ENCODE measurements around the gene COL28A1. TPM values are rescaled to one million over a fixed set of nuclear protein-coding genes. Genes with fewer than 3 reads are reported as not detected.

COL28A1 gene
- total RNA-seq, 1 experiment from 2014 or later: 0.81 TPM

DNA sequence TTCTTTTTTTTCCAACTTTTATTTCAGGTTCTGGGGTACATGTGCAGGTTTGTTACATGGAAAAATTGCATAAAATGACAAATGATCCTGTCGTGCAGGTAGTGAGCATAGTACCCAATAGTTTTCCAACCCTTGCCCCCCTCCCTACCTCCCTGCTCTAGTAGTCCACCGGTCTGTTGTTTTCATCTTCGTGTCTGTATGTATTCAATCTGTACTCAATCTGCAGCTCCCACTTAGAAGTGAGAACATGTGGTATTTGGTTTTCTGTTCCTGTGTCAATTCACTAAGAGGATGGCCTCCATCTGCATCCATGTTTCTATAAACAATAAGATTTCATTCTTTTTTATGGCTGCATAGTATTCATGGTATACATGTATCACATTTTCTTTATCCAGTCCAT is 202.1 kb downstream of the COL28A1 start:
- DNase-seq (ENCODE audit: low spot score) (no peak), ATAC-seq (no peak)
- CTCF ChIA-PET: no interaction called here
- H3K27me3 Mint-ChIP-seq (ENCODE audit: low read depth): no peaks in the 10 kb centered on the region
- no peaks in the 10 kb centered on the region for H3K36me3 Mint-ChIP-seq
- H3K4me1 Mint-ChIP-seq: peaks cover 11% of the 10 kb centered on the region
- H3K27ac Mint-ChIP-seq: no peak overlapping the region
- TF ChIP-seq, protein P1, sequence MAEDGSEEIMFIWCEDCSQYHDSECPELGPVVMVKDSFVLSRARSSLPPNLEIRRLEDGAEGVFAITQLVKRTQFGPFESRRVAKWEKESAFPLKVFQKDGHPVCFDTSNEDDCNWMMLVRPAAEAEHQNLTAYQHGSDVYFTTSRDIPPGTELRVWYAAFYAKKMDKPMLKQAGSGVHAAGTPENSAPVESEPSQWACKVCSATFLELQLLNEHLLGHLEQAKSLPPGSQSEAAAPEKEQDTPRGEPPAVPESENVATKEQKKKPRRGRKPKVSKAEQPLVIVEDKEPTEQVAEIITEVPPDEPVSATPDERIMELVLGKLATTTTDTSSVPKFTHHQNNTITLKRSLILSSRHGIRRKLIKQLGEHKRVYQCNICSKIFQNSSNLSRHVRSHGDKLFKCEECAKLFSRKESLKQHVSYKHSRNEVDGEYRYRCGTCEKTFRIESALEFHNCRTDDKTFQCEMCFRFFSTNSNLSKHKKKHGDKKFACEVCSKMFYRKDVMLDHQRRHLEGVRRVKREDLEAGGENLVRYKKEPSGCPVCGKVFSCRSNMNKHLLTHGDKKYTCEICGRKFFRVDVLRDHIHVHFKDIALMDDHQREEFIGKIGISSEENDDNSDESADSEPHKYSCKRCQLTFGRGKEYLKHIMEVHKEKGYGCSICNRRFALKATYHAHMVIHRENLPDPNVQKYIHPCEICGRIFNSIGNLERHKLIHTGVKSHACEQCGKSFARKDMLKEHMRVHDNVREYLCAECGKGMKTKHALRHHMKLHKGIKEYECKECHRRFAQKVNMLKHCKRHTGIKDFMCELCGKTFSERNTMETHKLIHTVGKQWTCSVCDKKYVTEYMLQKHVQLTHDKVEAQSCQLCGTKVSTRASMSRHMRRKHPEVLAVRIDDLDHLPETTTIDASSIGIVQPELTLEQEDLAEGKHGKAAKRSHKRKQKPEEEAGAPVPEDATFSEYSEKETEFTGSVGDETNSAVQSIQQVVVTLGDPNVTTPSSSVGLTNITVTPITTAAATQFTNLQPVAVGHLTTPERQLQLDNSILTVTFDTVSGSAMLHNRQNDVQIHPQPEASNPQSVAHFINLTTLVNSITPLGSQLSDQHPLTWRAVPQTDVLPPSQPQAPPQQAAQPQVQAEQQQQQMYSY (CRISPR knock-in tag; IDR thresholded peaks at IDR 0.05): no peak
- no peak for TF ChIP-seq IRF2 (CRISPR knock-in tag; IDR thresholded peaks at IDR 0.05; ENCODE audit: borderline replicate concordance, low read depth)
- TF ChIP-seq, protein P2, sequence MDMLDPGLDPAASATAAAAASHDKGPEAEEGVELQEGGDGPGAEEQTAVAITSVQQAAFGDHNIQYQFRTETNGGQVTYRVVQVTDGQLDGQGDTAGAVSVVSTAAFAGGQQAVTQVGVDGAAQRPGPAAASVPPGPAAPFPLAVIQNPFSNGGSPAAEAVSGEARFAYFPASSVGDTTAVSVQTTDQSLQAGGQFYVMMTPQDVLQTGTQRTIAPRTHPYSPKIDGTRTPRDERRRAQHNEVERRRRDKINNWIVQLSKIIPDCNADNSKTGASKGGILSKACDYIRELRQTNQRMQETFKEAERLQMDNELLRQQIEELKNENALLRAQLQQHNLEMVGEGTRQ (CRISPR knock-in tag; IDR thresholded peaks at IDR 0.05): no peak
- no peak for TF ChIP-seq SMAD4 (CRISPR knock-in tag; IDR thresholded peaks at IDR 0.05)
- TF ChIP-seq TCF7 (CRISPR knock-in tag; IDR thresholded peaks at IDR 0.05; ENCODE audit: low read depth): no peak
- TF ChIP-seq RORB (CRISPR knock-in tag; IDR thresholded peaks at IDR 0.05): no peak
- TF ChIP-seq, protein P3, sequence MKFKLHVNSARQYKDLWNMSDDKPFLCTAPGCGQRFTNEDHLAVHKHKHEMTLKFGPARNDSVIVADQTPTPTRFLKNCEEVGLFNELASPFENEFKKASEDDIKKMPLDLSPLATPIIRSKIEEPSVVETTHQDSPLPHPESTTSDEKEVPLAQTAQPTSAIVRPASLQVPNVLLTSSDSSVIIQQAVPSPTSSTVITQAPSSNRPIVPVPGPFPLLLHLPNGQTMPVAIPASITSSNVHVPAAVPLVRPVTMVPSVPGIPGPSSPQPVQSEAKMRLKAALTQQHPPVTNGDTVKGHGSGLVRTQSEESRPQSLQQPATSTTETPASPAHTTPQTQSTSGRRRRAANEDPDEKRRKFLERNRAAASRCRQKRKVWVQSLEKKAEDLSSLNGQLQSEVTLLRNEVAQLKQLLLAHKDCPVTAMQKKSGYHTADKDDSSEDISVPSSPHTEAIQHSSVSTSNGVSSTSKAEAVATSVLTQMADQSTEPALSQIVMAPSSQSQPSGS (CRISPR knock-in tag; IDR thresholded peaks at IDR 0.05; ENCODE audit: borderline replicate concordance, low read depth): no peak
- no peak for TF ChIP-seq ZBTB21 (CRISPR knock-in tag; IDR thresholded peaks at IDR 0.05; ENCODE audit: borderline replicate concordance)
- TF ChIP-seq, protein P4, sequence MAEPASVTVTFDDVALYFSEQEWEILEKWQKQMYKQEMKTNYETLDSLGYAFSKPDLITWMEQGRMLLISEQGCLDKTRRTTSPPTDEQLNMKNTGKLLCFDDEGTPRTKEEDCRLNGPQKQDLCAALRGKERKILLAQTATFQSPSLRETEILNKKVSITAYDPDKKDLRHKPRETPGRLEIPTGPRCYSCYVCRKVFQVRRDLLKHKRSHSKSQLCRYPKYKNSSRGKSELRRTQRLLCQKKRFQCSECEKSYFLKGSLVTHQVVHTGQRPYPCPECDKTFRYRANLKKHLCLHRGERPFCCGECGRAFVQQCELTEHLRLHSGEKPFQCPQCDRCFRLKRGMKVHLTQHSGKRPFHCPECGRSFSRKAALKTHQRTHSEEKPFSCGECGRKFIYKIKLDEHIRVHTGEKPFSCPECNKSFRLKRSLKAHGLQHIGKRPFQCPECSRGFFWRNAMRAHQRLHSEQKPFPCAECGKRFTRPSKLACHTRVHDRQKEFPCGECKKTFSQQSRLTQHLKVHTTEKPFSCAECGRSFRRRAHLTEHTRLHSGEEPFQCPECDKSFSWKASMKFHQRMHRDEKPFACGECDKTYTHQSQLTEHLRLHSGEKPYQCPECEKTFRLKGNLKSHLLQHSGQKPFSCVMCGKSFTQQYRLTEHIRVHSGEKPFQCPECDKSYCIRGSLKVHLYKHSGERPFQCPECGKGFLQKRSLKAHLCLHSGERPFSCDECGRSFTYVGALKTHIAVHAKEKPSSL (CRISPR knock-in tag; conservative IDR thresholded peaks at IDR 0.05): no peak
- no peak for TF ChIP-seq TP53 (CRISPR knock-in tag; IDR thresholded peaks at IDR 0.05)
- H3K9me3 Mint-ChIP-seq: peaks cover 12% of the 10 kb centered on the region
- no peak overlapping the region for H3K4me3 Mint-ChIP-seq
- POLR2A ChIA-PET: no interaction called here

DNA sequence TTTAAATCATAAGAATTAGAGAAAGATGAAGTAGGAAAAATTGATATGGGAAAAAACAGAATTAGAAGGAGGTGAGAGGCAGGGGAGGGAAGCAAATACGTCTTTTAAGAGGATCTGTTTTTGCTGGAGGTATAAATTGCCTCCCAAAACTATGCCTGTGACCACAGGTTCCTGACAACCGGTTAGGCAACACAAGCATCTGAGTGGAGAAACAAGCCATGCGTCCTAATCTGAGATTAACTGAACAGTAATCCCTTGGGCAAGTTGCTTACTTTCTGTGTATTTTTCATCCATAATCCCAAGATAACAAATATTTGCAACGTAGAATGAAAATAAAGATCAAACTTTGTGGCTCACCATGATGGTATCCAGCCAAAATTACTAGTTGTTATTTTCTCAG is 204.2 kb downstream of the COL28A1 start:
- Mint-ChIP-seq H3K27me3 (ENCODE audit: low read depth) (no peaks in the 10 kb centered on the region), H3K27ac (no peak overlapping the region), H3K9me3 (peaks cover 12% of the 10 kb centered on the region), H3K36me3 (no peaks in the 10 kb centered on the region), H3K4me3 (no peak overlapping the region), H3K4me1 (peaks cover 5% of the 10 kb centered on the region; the same call in 1 of the 2 replicates)
- ChIA-PET CTCF (no interaction called here), POLR2A (no interaction called here)
- no peak for DNase-seq (ENCODE audit: low spot score)
- TF ChIP-seq ZNF423 (CRISPR knock-in tag; IDR thresholded peaks at IDR 0.05) (no peak), ZNF416 (CRISPR knock-in tag; IDR thresholded peaks at IDR 0.05) (no peak), ETV6 (CRISPR knock-in tag; IDR thresholded peaks at IDR 0.05) (no peak), ATF1 (CRISPR knock-in tag; IDR thresholded peaks at IDR 0.05) (no peak), GRHL2 (CRISPR knock-in tag; IDR thresholded peaks at IDR 0.05; ENCODE audit: insufficient replicate concordance, severe bottlenecking) (no peak), ZNF317 (CRISPR knock-in tag; IDR thresholded peaks at IDR 0.05; ENCODE audit: borderline replicate concordance, low read depth) (no peak), ZNF396 (CRISPR knock-in tag; IDR thresholded peaks at IDR 0.05; ENCODE audit: borderline replicate concordance) (no peak), RELA (CRISPR knock-in tag; IDR thresholded peaks at IDR 0.05; ENCODE audit: borderline replicate concordance) (no peak)
- TF ChIP-seq, protein P5, sequence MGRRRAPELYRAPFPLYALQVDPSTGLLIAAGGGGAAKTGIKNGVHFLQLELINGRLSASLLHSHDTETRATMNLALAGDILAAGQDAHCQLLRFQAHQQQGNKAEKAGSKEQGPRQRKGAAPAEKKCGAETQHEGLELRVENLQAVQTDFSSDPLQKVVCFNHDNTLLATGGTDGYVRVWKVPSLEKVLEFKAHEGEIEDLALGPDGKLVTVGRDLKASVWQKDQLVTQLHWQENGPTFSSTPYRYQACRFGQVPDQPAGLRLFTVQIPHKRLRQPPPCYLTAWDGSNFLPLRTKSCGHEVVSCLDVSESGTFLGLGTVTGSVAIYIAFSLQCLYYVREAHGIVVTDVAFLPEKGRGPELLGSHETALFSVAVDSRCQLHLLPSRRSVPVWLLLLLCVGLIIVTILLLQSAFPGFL (CRISPR knock-in tag; IDR thresholded peaks at IDR 0.05; ENCODE audit: borderline replicate concordance): no peak
- TF ChIP-seq, protein P6, sequence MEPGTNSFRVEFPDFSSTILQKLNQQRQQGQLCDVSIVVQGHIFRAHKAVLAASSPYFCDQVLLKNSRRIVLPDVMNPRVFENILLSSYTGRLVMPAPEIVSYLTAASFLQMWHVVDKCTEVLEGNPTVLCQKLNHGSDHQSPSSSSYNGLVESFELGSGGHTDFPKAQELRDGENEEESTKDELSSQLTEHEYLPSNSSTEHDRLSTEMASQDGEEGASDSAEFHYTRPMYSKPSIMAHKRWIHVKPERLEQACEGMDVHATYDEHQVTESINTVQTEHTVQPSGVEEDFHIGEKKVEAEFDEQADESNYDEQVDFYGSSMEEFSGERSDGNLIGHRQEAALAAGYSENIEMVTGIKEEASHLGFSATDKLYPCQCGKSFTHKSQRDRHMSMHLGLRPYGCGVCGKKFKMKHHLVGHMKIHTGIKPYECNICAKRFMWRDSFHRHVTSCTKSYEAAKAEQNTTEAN (CRISPR knock-in tag; IDR thresholded peaks at IDR 0.05): no peak
- TF ChIP-seq, protein P7, sequence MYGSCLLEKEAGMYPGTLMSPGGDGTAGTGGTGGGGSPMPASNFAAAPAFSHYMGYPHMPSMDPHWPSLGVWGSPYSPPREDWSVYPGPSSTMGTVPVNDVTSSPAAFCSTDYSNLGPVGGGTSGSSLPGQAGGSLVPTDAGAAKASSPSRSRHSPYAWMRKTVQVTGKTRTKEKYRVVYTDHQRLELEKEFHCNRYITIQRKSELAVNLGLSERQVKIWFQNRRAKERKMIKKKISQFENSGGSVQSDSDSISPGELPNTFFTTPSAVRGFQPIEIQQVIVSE (CRISPR knock-in tag; IDR thresholded peaks at IDR 0.05; ENCODE audit: borderline replicate concordance): no peak
- no peak for ATAC-seq
